Bronchial epithelial cell (primary cell): ENCODE measurements around the gene KLF1. TPM values are rescaled to one million over a fixed set of nuclear protein-coding genes. Genes with fewer than 3 reads are reported as not detected.

Experiments used
- DNase-seq: peaks from one replicate; pipeline ENCODE4 v3.0.0-alpha.2; 2010; ENCODE audit warnings: low read depth
- FAIRE-seq: peaks from 2 replicates; lab custom pipeline; 2011; peaks lifted over from hg19 to GRCh38; lab: Jason Lieb, UNC
- H3K27me3 ChIP-seq: 2 replicates; pipeline ENCODE4 v1.5.1; 2011; ENCODE audit warnings: low read length; ENCODE audit not compliant: control insufficient read depth, insufficient read depth
- H3K36me3 ChIP-seq: 2 replicates; pipeline ENCODE4 v1.5.1; 2011; ENCODE audit warnings: low read length; ENCODE audit not compliant: control insufficient read depth, insufficient read depth
- H3K4me3 ChIP-seq: 2 replicates; pipeline ENCODE4 v1.5.1; 2011; ENCODE audit warnings: mild to moderate bottlenecking, low read depth, low read length, control low read depth
- CTCF ChIP-seq: IDR thresholded peaks from 2 replicates; pipeline ENCODE4 v1.5.1; 2011; ENCODE audit warnings: mild to moderate bottlenecking, moderate library complexity, low read length, control low read depth, inconsistent platforms; ENCODE audit not compliant: insufficient read depth, severe bottlenecking
- total RNA-seq: library from RNA; depleted of rRNA; stranded (reverse); fragments of >200 nt; gene quantifications from 2 replicates; pipeline ENCODE4 v1.2.1, GENCODE V29; 2014

Gene KLF1
- total RNA-seq, 1 donor from 2014 or later = not detected

- H3K27me3 ChIP-seq = no peaks in the 10 kb centered on the region
- no peak for FAIRE-seq
- no peak for TF ChIP-seq CTCF
- no peaks in the 10 kb centered on the region for H3K36me3 ChIP-seq
- H3K4me3 ChIP-seq = no peak overlapping the region
- no peak for DNase-seq
Measured at GRCh38 chr19:12913851-12914690, 27.1 kb upstream of the KLF1 start.

- TF ChIP-seq CTCF = no peak
- FAIRE-seq = no peak
- no peak overlapping the region for H3K4me3 ChIP-seq
- no peaks in the 10 kb centered on the region for H3K36me3 ChIP-seq
- no peak for DNase-seq
- no peaks in the 10 kb centered on the region for H3K27me3 ChIP-seq
Measured at GRCh38 chr19:12913011-12913561, 26.1 kb upstream of the KLF1 start.

GRCh38 chr19:12912571-12912970, 25.6 kb upstream of the KLF1 start:
- no peak for TF ChIP-seq CTCF
- no peak for FAIRE-seq
- H3K4me3 ChIP-seq = no peak overlapping the region

GRCh38 chr19:12907166-12907565, 20.2 kb upstream of the KLF1 start:
- FAIRE-seq (no peak), DNase-seq (no peak)
- TF ChIP-seq CTCF = no peak
- no peaks in the 10 kb centered on the region for H3K36me3 ChIP-seq
- no peaks in the 10 kb centered on the region for H3K27me3 ChIP-seq
- H3K4me3 ChIP-seq = no peak overlapping the region

More at GRCh38 chr19:12912571-12912970, 25.6 kb upstream of the KLF1 start:
- H3K36me3 ChIP-seq = no peaks in the 10 kb centered on the region
- no peaks in the 10 kb centered on the region for H3K27me3 ChIP-seq
- no peak for DNase-seq

GRCh38 chr19:12899891-12900518, 13.0 kb upstream of the KLF1 start:
- peaks cover 4% of the 10 kb centered on the region for H3K36me3 ChIP-seq
- no peak for TF ChIP-seq CTCF
- no peak overlapping the region for H3K4me3 ChIP-seq
- FAIRE-seq = no peak
- H3K27me3 ChIP-seq = no peaks in the 10 kb centered on the region
- DNase-seq = no peak
